ENCODE results near the gene ENDOV.
"Not testable (repeated sequence)": the region's sequence is repeated elsewhere in the genome, so short reads cannot be mapped to it uniquely, and the experiment has no call there.

The ENDOV gene

GRCh38 chr17:80402959-80403358 lies 12.0 kb upstream of the ENDOV start:
- Histone ChIP-seq H3K27me3 (ENCODE audit: control insufficient read depth in 1 of 2, insufficient read depth in 1 of 2, low read length in 2 of 2) (peaks cover 0 to 16% of the 10 kb centered on the region in 2 experiments), H3K9me3 (ENCODE audit: control insufficient read depth, low read length) (no peaks in the 10 kb centered on the region), H3K79me1 (replicated peaks; ENCODE audit: low read length, poor library complexity, severe bottlenecking) (peaks cover 7% of the 10 kb centered on the region), H3K18ac (ENCODE audit: low read depth in 1 of 2, low read length in 2 of 2) (no peak overlapping the region), H3K27ac (ENCODE audit: low read length, poor library complexity, severe bottlenecking) (no peak overlapping the region), H2BK120ac (ENCODE audit: low read depth, low read length) (no peak overlapping the region), H3K4me2 (ENCODE audit: low read length, poor library complexity, severe bottlenecking) (no peak overlapping the region), H3K4me3 (ENCODE audit: insufficient read depth in 1 of 2, low read depth in 1 of 2, low read length in 2 of 2) (no peak overlapping the region), H3K23ac (ENCODE audit: low read length in 2 of 2) (no peak overlapping the region), H3K4me1 (ENCODE audit: control insufficient read depth, insufficient read depth, low read depth, low read length) (no peaks in the 10 kb centered on the region), H4K91ac (ENCODE audit: low read length) (no peak overlapping the region), H2BK12ac (ENCODE audit: low read length in 2 of 2) (no peak overlapping the region), H3K4ac (ENCODE audit: low read depth in 1 of 2, low read length in 2 of 2) (no peak overlapping the region), H3K14ac (ENCODE audit: low read length in 2 of 2) (no peak overlapping the region), H3K36me3 (ENCODE audit: control insufficient read depth in 1 of 2, insufficient read depth in 2 of 2, low read depth in 1 of 2, low read length in 2 of 2) (no peaks in the 10 kb centered on the region), H2BK5ac (ENCODE audit: low read depth, low read length, poor library complexity, severe bottlenecking) (no peak overlapping the region), H2AFZ (ENCODE audit: low read depth, low read length) (no peak overlapping the region), H4K8ac (ENCODE audit: low read length) (no peak overlapping the region), H2BK15ac (ENCODE audit: low read depth, poor library complexity, severe bottlenecking) (no peak overlapping the region), H3K9ac (ENCODE audit: low read length) (no peak overlapping the region), H2AK5ac (ENCODE audit: low read length, severe bottlenecking) (no peak overlapping the region)
- no peak for DNase-seq
- WGBS, result 88% methylated on average over 2 of the region's 4 CpGs

- H2BK5ac ChIP-seq (ENCODE audit: low read depth, low read length, poor library complexity, severe bottlenecking), result no peak overlapping the region
- H2BK12ac ChIP-seq (ENCODE audit: low read length in 2 of 2), result no peak overlapping the region
- H3K4ac ChIP-seq (ENCODE audit: low read depth in 1 of 2, low read length in 2 of 2), result no peak overlapping the region
- H3K4me3 ChIP-seq (ENCODE audit: insufficient read depth in 1 of 2, low read depth in 1 of 2, low read length in 2 of 2), result no peak overlapping the region
- H4K8ac ChIP-seq (ENCODE audit: low read length), result no peak overlapping the region
- no peak overlapping the region for H3K27ac ChIP-seq (ENCODE audit: low read length, poor library complexity, severe bottlenecking)
- no peak overlapping the region for H2BK15ac ChIP-seq (ENCODE audit: low read depth, poor library complexity, severe bottlenecking)
- peaks cover 9% of the 10 kb centered on the region for H3K79me1 ChIP-seq (replicated peaks; ENCODE audit: low read length, poor library complexity, severe bottlenecking)
- H2AK5ac ChIP-seq (ENCODE audit: low read length, severe bottlenecking), result no peak overlapping the region
- no peak overlapping the region for H2BK120ac ChIP-seq (ENCODE audit: low read depth, low read length)
- no peak overlapping the region for H3K23ac ChIP-seq (ENCODE audit: low read length in 2 of 2)
- no peak overlapping the region for H2AFZ ChIP-seq (ENCODE audit: low read depth, low read length)
- no peaks in the 10 kb centered on the region for H3K9me3 ChIP-seq (ENCODE audit: control insufficient read depth, low read length)
- DNase-seq, result no peak
- H3K4me2 ChIP-seq (ENCODE audit: low read length, poor library complexity, severe bottlenecking), result no peak overlapping the region
- H3K27me3 ChIP-seq (ENCODE audit: control insufficient read depth in 1 of 2, insufficient read depth in 1 of 2, low read length in 2 of 2), result peaks cover 0 to 16% of the 10 kb centered on the region in 2 experiments
- no peaks in the 10 kb centered on the region for H3K36me3 ChIP-seq (ENCODE audit: control insufficient read depth in 1 of 2, insufficient read depth in 2 of 2, low read depth in 1 of 2, low read length in 2 of 2)
- H3K14ac ChIP-seq (ENCODE audit: low read length in 2 of 2), result no peak overlapping the region
- peaks cover 2% of the 10 kb centered on the region for H3K4me1 ChIP-seq (ENCODE audit: control insufficient read depth, insufficient read depth, low read depth, low read length)
- no peak overlapping the region for H4K91ac ChIP-seq (ENCODE audit: low read length)
- WGBS, result 91% methylated on average over 8 of the region's 8 CpGs
- no peak overlapping the region for H3K9ac ChIP-seq (ENCODE audit: low read length)
- H3K18ac ChIP-seq (ENCODE audit: low read depth in 1 of 2, low read length in 2 of 2), result no peak overlapping the region
Observed at GRCh38 chr17:80406146-80406545, 8.8 kb upstream of the ENDOV start.

- H3K36me3 ChIP-seq (ENCODE audit: control insufficient read depth in 1 of 2, insufficient read depth in 2 of 2, low read depth in 1 of 2, low read length in 2 of 2); H3K9ac ChIP-seq (ENCODE audit: low read length); H3K27ac ChIP-seq (ENCODE audit: low read length, poor library complexity, severe bottlenecking); DNase-seq; H2BK5ac ChIP-seq (ENCODE audit: low read depth, low read length, poor library complexity, severe bottlenecking); H2BK120ac ChIP-seq (ENCODE audit: low read depth, low read length); H2AK5ac ChIP-seq (ENCODE audit: low read length, severe bottlenecking); H3K4me1 ChIP-seq (ENCODE audit: control insufficient read depth, insufficient read depth, low read depth, low read length); H3K18ac ChIP-seq (ENCODE audit: low read depth in 1 of 2, low read length in 2 of 2); H2BK15ac ChIP-seq (ENCODE audit: low read depth, poor library complexity, severe bottlenecking); H3K9me3 ChIP-seq (ENCODE audit: control insufficient read depth, low read length); H2BK12ac ChIP-seq (ENCODE audit: low read length in 2 of 2); H4K91ac ChIP-seq (ENCODE audit: low read length); H4K8ac ChIP-seq (ENCODE audit: low read length); H3K14ac ChIP-seq (ENCODE audit: low read length in 2 of 2); H2AFZ ChIP-seq (ENCODE audit: low read depth, low read length); H3K23ac ChIP-seq (ENCODE audit: low read length in 2 of 2); H3K79me1 ChIP-seq (replicated peaks; ENCODE audit: low read length, poor library complexity, severe bottlenecking); H3K4me3 ChIP-seq (ENCODE audit: insufficient read depth in 1 of 2, low read depth in 1 of 2, low read length in 2 of 2); H3K4ac ChIP-seq (ENCODE audit: low read depth in 1 of 2, low read length in 2 of 2); H3K4me2 ChIP-seq (ENCODE audit: low read length, poor library complexity, severe bottlenecking): not testable (repeated sequence)
- peaks cover 0 to 16% of the 10 kb centered on the region in 2 experiments for H3K27me3 ChIP-seq (ENCODE audit: control insufficient read depth in 1 of 2, insufficient read depth in 1 of 2, low read length in 2 of 2)
- WGBS, result 40% methylated on average over 5 of the region's 5 CpGs
Observed at GRCh38 chr17:80407917-80408316, 7.0 kb upstream of the ENDOV start.

GRCh38 chr17:80408872-80409271 lies 6.1 kb upstream of the ENDOV start:
- WGBS, result 51% methylated on average over 6 of the region's 6 CpGs

More at GRCh38 chr17:80408872-80409271, 6.1 kb upstream of the ENDOV start:
- H2BK15ac ChIP-seq (ENCODE audit: low read depth, poor library complexity, severe bottlenecking), result no peak overlapping the region
- H3K23ac ChIP-seq (ENCODE audit: low read length in 2 of 2), result no peak overlapping the region
- no peak overlapping the region for H3K18ac ChIP-seq (ENCODE audit: low read depth in 1 of 2, low read length in 2 of 2)
- H3K4me3 ChIP-seq (ENCODE audit: insufficient read depth in 1 of 2, low read depth in 1 of 2, low read length in 2 of 2), result no peak overlapping the region
- no peak overlapping the region for H3K4ac ChIP-seq (ENCODE audit: low read depth in 1 of 2, low read length in 2 of 2)
- H3K27ac ChIP-seq (ENCODE audit: low read length, poor library complexity, severe bottlenecking), result no peak overlapping the region
- H2BK120ac ChIP-seq (ENCODE audit: low read depth, low read length), result no peak overlapping the region
- no peak overlapping the region for H4K91ac ChIP-seq (ENCODE audit: low read length)
- H2AFZ ChIP-seq (ENCODE audit: low read depth, low read length), result no peak overlapping the region
- DNase-seq, result no peak
- H3K36me3 ChIP-seq (ENCODE audit: control insufficient read depth in 1 of 2, insufficient read depth in 2 of 2, low read depth in 1 of 2, low read length in 2 of 2), result no peaks in the 10 kb centered on the region
- peaks cover 0 to 20% of the 10 kb centered on the region in 2 experiments for H3K27me3 ChIP-seq (ENCODE audit: control insufficient read depth in 1 of 2, insufficient read depth in 1 of 2, low read length in 2 of 2)
- no peak overlapping the region for H3K14ac ChIP-seq (ENCODE audit: low read length in 2 of 2)
- H2AK5ac ChIP-seq (ENCODE audit: low read length, severe bottlenecking), result no peak overlapping the region
- H4K8ac ChIP-seq (ENCODE audit: low read length), result no peak overlapping the region
- H2BK5ac ChIP-seq (ENCODE audit: low read depth, low read length, poor library complexity, severe bottlenecking), result no peak overlapping the region
- H3K79me1 ChIP-seq (replicated peaks; ENCODE audit: low read length, poor library complexity, severe bottlenecking), result peaks cover 10% of the 10 kb centered on the region
- H3K9me3 ChIP-seq (ENCODE audit: control insufficient read depth, low read length), result no peaks in the 10 kb centered on the region
- no peak overlapping the region for H3K9ac ChIP-seq (ENCODE audit: low read length)
- no peak overlapping the region for H2BK12ac ChIP-seq (ENCODE audit: low read length in 2 of 2)
- H3K4me2 ChIP-seq (ENCODE audit: low read length, poor library complexity, severe bottlenecking), result no peak overlapping the region
- H3K4me1 ChIP-seq (ENCODE audit: control insufficient read depth, insufficient read depth, low read depth, low read length), result peaks cover 5% of the 10 kb centered on the region
